M059J (cell line): ENCODE data around the gene METTL17. TPM values are rescaled to one million over a fixed set of nuclear protein-coding genes. Genes with fewer than 3 reads are reported as not detected.
"Not testable (repeated sequence)": the region's sequence is repeated elsewhere in the genome, so short reads cannot be mapped to it uniquely, and the experiment has no call there.

ENCODE experiments used
- DNase-seq: peaks from one replicate; pipeline ENCODE4 v3.0.0-alpha.2; 2012; ENCODE audit warnings: low read depth
- total RNA-seq: library from RNA; depleted of rRNA; stranded (reverse); fragments of >200 nt; shearing (Covaris generic); gene quantifications from 2 replicates; pipeline ENCODE4 v1.2.3, GENCODE V29; 2014

METTL17 gene
- total RNA-seq, 1 experiment from 2014 or later, result 57.7 TPM

DNA sequence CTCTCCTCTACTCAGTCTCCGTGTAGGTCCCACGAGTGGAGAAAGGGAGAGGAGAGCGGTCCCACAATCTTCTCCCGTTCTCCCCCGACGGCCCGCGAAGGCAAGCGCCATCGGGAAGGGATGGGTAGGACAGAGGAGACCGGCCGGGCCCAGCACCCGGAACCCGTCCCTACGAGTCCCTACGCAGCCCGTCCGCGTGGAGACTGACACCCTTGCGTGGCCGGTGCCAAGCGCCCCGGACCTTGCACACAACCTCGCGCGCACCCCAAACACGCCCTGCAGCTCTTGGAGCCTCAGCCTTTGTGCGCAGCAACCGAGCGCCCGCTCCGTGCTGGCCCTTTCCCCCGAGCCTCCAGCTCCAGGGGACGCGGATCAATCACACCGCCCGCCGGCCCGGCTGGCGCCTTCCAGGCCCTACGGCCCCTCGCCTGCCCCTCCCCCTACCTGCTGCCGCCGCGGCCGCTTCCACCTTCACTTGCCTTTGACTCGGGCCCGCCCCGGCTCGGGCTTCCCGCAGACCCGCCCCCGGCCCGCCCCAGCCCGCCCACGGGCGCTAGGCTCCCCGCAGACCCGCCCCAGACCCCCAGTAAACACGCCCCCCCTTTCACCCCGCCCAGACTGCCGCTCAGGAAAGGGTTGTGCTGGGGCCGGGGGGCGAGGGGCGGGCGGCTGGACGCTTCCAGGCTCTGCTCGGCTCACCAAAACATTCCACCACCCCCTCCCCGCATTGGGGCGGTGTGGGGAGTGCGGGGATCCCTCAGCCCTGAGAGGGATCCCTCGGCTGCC is 35.0 kb downstream of the METTL17 start, which contains the start of gene NDRG2:
NDRG2 (minus strand) TSS at position 477 of the 786 bp plus-strand sequence. CDS start 1,746 bp downstream, outside the sequence.
- DNase-seq, result peak; percentile 25

DNA sequence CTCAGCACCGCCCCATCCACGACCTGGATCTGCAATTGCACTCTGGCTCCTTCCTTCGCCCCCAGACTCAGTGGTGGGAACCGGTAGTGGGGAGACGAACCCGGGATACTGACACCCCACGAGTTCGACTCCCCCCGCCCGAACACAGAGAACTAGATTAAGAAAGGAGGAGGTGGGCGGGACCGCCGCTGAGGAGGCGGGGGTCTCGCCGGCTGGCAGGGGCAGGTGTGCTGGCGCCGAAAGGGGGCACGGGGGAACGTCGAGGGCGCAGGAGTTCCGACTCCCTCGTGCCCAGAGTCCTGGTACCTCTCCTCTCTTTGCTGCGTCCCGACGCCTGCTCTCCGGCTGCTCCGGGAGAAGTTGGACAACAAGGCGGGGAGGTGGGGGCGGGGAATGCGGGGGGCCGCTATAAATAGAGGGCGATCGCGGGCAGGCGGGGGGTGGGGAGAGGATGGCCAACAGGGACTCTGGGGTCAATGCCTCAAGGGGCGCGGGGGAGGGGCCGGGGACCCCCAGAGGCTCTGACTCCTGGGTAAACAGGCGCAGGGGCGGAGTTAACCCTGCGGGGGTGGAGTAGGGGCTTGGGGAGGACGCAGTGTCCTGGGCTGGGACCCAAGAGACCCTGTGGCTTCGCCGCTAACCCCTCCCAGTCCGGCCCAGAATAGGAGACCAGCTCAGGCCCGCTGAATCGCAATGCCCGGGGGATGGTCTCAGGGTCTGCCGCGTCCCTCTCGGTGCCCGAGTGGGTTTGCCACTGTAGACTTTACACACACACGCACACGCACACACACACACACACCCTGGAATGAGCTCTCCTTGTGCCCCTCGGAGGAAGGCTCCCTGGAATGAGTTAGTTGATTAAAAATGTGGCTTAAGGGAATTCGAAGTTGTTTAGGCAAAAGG is 35.8 kb downstream of the METTL17 start:
- no peak for DNase-seq

DNA sequence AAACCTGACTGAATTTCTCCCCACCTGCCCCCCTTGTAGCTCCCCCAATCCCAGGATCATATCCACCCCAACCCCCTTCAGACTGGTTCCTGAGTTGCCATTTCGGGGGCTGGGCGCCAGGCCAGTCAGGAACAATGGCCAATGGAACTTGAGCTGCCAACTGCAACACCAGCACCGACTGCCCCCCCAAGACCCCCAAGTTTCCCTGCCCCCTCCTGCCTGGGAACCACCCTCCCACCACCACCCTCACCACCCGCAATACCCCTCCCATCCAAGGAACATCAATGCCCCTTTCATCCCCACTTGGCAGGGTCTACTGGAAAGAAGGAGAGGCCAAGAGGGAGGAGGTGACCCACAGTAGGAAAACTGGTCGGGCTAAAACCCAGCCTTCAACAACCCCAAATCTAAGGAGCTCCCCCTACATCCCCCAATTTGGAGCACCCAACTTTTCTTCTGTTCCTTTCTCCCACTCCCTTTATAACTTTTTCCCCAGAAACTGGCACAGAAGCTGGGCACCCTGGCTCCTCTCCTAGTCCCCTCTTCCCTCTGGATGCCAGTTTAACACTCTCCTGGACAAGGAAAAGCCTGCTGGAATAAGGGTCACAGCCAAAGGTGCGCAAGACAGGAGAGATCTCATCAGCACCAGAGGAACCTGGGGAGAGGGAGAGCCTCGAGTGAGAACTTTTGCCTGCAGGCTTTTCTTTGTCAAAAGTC is 36.7 kb downstream of the METTL17 start:
- no peak for DNase-seq

DNA sequence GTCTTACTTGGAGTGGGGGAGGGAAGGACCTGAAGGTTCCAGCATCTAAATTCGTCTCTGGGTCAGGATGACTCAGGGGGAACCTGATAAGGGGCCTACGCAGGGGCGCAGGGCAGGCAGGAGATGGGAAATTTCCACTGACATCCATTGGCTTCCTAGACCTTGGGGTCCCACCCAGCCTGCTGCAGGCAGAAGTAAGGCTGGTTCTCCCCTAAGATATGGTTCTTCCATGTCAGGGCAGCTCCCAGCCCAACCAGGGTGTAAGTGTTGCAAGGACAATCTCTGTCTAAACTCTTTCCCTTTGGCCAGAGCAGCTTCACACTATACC is 37.2 kb downstream of the METTL17 start:
- no peak for DNase-seq

DNA sequence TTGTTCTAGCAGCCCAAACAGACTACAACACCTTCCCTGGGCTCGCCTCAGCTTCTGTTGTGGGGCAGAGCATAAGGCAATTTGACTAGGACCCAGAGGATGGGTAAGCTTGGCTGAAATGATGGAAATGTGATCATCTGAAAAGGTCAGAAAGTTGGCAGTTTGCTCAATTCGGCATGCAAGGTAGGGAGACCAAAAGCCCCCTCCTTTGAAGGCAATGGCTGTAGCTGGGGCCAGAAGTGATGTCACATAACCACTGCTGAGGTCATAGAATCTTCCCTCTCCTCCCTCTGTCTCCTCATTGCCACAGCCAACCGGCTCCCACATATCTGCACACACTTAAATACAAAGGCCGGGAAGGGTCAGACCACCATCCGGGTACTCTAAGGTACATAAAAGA is 40.1 kb downstream of the METTL17 start, which contains the start of gene TPPP2:
TPPP2 (plus strand) TSS at position 301 of the 400 bp plus-strand sequence. CDS start 365 bp downstream, outside the sequence.
- DNase-seq, result no peak

DNA sequence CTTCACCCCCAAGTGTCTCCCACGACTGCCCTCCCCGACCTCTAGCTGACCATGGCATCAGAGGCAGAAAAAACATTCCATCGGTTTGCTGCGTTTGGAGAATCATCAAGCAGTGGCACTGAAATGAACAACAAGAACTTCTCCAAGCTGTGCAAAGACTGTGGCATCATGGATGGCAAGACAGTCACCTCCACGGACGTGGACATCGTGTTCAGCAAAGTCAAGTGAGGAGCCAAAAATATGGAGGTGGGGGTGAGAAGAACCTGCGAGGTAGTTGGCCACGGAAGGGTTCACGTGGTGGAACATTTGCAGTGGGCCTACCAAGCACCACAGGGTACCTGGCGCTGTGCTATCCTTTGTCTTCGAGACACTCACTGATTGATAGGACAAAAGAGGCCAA is 40.8 kb downstream of the METTL17 start:
- no peak for DNase-seq

DNA sequence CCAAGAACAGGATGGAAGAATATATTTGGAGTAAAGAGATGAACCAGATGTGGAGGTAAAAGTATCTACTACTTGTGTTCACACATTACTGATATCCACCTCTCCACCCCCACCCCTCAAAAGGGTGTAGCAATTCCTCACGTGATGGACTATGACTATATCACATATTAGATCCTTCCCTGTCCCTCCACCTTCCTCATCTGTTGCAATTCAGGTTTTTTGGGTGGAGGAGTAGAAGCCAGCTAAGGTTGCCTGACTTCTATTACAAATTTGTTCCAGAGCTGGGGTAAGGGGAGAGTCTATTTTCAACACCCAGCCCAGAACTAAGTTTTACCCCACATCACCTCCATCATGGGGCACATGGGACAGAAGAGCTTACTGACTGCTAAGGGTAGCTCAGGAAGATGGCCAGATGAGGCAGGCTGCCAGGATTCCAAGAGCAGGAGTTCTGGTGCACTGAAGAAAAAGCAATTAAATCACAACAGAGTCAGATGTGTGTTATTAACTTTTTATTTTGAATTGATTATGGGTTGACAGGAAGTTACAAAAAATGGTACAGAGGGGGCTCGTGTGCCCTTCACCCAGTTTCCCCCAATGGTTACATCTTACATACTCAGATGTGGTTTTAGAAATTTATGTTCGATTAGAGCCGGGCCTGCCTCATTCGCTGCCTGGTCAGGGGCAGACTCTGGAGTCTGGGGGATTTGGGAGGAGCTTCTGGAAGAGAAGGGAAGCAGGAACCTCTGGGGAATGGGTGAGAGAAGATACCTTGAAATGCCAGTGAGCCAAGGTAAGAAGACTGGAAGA is 42.7 kb downstream of the METTL17 start:
- no peak for DNase-seq

DNA sequence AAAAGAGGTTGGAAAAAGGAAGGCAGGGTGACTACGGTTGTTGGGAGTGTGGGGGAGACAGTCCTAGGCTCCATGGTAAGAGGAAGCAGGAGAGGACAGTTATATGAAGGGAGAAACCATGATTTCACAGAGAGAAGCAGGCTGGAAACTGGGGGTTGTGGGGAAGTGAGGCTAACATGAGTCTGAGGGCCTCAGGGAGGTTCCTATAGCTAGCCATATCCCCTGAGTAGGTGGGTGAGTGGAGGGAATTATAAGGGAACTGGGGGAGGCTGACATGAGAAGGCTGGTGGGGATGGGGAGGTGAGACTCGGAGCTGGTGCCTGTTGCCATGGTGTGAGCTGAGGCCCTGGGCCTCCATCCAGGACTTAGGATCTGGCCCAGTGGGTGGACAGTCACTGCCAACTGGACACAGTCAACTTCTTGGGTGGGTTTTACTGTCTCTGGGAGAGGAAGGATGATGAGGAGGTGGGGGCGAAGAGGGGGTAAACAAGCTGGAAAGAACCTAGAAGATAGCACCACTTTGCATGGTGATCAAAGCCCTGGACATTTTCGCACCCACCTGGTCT is 43.4 kb downstream of the METTL17 start:
- DNase-seq, result no peak

DNA sequence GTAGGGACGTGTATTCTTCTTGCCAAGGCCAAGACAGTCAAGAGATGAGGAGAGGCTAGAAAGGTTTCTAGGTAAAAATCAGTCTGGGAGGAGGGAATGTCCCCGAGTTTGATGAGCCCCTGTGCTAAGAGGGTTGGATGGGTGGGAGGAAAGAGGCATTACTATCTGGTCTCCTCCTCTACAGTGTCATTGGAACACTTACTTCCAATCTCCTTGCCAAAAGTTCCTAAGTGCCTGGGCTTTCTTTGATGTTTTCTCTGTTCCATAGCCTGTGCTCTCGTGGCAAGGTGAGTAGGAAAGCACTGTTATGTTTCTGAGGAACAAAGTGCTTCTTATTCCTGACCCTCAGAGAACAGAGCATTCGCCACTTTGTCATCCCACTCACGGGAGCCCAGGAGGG is 44.9 kb downstream of the METTL17 start, which contains the start of gene RNASE13:
RNASE13 (minus strand) TSS at position 101 of the 400 bp plus-strand sequence. CDS start 519 bp downstream, outside the sequence.
- no peak for DNase-seq

DNA sequence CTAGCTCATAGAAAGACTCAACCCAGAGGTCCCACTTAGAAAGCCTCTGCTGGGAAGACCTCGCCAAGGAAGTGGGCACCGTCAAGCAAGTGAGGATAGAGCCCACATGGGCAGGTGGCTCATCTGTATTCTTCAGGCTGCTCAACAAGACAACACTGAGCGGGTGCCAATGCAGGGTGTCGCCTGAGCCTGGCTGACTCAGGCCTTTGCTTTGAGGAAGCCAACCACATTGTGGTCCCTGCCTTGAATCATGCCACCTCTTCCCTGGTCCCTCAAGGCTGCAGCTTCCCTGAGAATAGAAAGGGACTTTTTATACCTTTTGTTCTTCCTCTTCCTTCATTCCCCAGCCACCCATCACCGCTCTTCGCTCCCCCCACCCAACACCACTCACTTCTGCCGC is 47.0 kb downstream of the METTL17 start:
- peak; percentile 25 for DNase-seq

DNA sequence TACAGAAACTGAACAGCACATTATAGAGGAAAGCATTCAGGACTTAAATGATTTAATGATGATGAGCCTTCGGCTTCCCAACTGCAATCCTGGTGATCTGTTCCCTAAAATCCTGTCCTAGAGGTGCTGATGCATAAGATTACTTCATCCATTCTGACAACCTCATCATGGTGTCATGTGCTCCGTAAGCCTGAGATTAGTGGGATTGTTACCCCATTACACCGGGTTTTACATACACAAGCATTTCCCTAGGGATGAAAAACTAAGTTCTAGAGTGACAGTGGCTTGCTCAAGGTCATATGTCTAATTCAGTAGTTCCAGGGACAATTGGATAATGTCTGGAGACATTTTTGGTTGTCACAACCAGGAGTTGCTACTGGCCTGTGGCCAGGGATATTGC is 47.4 kb downstream of the METTL17 start:
- DNase-seq, result no peak

DNA sequence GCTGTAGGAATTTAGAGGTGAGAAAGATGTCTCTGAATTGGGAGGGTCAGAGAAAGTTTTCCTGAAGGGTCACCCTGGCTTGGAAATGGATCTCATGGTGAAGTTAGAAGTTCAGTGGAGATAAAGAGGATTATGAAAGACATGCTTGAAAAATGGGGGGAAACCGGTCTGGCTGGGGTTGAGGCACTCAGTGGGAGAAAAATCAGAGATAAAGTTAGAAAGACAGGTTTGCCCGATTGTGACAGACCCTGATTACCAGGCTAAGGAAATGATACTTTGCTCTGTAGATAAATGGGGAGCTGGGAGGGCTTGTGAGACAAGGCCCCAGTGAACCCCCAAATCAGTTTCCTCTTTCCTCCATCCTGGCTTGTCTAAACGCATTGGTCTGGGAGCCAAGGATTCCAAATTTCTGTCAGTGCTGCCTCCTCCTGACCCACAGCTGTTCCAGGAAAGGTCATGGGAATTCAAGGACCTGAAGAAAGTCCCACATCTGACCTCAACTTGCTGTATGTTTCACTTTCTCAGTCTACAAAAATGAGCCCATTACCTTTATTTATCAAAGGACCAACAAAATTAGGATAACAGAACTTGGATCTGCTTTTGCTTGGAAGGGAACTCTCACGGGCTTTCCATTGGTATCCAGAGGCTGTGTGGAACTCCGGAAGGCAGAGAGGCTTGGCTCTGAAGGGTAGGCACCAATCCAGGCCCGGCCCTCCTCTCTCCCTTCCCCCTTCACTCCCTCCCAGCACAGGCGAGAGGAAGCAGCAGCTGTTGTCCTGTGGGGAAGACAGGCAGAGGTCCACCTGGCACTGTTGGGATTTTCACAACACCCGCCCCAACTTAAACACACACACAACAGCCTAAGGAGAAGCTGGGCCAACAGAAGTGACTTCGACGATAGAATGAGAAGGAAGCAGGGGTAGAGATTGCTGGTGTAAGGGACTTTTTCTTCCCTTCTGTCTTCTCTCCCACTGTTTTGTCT is 49.0 kb downstream of the METTL17 start:
- DNase-seq, result no peak

DNA sequence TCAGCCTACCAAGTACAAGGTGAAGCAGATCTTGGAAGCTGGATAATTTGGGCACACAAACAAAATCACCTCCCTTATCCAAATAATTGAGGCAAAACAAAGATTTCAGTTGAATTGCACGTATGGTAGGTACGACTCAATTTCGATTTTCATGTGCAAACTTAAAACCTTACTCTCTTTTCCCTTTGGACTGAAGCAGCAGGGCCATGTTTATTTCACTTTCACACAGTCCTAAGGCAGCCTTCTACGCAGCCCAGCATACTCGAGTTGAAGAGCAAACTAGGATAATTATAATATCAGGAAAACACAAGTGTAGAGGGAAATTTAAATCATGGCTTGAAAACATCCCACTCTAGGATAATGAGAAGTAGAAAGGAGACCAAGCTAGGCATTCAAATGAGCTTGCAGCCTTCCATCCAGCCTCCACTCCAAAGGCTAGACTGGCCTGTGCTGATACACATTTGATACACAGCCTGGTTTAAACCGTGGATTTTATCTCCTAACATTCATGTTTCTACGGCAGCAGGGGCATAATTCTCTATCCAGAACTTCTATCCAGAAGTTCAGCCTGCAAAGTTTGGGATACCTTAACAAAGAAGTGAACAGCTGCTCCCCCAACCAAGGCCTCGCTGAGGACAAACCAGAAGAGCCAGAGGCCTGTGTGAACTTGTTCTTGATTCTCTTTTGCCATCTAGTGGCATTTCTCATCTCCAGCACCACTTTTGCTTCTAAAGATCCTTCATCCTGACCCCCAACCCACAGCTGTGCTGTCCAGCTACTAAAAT is 50.0 kb downstream of the METTL17 start:
- DNase-seq, result peak; percentile 52

DNA sequence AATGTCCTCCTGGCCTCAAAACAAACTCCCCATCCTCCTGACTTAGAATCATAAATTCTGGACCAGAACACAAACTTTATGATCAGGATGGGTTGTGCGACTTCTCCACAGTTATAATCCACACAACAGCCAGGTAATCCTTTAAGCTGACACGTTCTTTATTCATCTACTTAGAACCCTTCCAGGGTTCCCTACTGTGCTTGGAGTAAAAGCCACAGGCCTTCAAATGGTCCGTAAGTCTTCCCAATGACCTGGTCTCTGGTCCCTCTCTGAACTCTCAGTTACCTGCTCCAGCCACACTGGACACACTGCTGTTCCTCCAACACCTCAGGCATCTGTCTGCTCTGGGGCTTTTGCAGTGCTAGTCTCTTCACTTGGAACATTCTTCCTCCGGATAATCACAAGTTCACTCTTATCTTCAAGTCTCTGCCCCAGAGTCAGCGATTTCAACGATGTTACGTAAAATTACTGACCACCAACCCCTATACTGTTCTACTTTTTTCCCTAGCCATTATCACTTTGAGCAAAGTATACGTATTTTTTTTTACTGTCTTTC is 50.7 kb downstream of the METTL17 start:
- DNase-seq, result no peak

DNA sequence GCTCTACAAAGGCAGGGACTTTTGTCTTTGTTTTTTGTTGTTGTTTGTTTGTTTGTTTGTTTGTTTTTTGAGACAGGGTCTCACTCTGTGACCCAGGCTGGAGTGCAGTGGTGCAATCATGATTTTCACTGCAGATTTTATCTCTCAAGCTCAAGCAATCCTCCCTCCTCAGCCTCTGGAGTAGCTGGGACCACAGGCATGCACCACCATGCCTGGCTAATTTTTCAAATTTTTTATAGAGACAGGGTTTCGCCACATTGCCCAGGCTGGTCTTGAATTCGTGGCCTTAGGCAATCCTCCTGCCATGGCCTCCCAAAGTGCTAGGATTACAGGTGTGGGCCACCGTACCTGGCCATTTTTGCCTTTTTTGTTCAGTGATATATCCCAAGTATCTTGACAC is 51.2 kb downstream of the METTL17 start:
- not testable (repeated sequence) for DNase-seq

DNA sequence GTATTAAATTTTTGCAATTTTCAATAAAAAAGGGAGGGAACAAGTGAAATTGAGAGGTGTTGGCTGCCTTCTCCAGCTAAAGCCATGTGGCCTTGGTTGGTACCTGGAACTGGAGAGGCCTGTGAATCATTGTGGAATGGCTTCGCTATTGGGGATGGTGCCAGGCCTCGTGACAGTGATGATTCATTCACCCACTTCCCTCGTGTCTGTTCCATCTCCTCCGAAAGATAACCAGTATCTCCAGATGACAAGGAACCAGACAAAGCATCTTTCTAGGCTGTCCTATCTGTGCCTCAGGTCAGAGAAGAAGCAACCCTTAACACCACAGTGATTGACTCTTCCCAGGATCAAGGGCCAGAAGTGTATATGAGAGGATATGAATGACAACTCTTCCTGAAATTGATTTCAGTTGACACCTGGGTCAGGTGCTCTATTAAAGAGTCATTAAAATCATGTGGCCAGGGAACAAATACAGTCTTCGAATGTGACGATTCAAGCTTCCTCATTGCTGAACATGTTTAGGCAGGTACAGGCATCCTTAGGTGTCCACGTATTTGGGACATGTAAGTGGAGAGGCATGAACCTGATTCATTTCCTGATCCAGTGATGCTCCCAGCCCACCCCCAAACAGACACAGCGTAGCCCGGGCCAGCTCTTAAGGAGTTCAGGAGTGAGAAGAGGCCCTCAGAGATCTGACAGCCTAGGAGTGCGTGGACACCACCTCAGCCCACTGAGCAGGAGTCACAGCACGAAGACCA is 52.1 kb downstream of the METTL17 start, which contains the start of gene RNASE7:
RNASE7 (plus strand) TSS at position 687 of the 758 bp plus-strand sequence. CDS start 631 bp downstream, outside the sequence.
- peak; percentile 60 for DNase-seq

DNA sequence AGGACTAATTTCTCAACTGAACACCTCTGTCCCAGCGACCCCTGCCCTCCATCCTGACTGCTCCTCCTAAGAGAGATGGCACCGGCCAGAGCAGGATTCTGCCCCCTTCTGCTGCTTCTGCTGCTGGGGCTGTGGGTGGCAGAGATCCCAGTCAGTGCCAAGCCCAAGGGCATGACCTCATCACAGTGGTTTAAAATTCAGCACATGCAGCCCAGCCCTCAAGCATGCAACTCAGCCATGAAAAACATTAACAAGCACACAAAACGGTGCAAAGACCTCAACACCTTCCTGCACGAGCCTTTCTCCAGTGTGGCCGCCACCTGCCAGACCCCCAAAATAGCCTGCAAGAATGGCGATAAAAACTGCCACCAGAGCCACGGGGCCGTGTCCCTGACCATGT is 53.1 kb downstream of the METTL17 start:
- DNase-seq, result peak; percentile 25
